ENCODE results near the gene ARAP3. TPM values are rescaled to one million over a fixed set of nuclear protein-coding genes. Genes with fewer than 3 reads are reported as not detected.

Gene ARAP3
- total RNA-seq, 2 donors from 2014 or later, result 5.6 to 12.5 TPM

DNA sequence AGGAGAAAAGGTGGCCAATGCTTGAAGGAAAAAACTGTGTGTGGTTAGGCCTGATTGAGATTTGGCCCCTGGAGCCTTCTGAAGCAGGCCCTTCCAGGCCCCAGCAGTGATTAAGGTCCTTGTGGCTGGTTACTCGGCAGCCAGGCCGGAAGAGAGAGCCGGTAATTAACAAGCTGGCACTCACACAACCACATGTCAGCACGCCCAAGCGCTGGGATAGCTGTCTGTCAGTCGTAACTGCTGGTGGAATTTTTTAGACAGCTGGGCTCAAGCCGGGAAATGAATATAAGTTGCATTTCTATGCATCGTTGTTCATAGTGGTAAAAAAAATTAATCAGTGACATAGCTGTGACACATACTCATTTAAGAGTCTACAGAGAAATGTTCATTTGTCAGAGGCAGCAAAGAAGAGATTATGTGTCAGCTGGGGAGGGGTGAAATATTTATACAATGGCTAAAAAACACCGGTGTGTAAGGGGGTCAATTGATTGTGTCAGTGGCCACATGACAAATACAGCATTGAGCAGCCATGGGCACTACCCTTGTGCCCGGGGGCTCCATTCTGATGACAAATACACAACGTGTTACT lies 13.7 kb upstream of the ARAP3 start:
- no peaks in the 10 kb centered on the region for H3K9me3 ChIP-seq
- H3K4me1 ChIP-seq, result peaks cover 0 to 20% of the 10 kb centered on the region in 2 donors
- H3K4me3 ChIP-seq, result no peak overlapping the region
- no peaks in the 10 kb centered on the region for H3K27me3 ChIP-seq
- TF ChIP-seq, protein P1, sequence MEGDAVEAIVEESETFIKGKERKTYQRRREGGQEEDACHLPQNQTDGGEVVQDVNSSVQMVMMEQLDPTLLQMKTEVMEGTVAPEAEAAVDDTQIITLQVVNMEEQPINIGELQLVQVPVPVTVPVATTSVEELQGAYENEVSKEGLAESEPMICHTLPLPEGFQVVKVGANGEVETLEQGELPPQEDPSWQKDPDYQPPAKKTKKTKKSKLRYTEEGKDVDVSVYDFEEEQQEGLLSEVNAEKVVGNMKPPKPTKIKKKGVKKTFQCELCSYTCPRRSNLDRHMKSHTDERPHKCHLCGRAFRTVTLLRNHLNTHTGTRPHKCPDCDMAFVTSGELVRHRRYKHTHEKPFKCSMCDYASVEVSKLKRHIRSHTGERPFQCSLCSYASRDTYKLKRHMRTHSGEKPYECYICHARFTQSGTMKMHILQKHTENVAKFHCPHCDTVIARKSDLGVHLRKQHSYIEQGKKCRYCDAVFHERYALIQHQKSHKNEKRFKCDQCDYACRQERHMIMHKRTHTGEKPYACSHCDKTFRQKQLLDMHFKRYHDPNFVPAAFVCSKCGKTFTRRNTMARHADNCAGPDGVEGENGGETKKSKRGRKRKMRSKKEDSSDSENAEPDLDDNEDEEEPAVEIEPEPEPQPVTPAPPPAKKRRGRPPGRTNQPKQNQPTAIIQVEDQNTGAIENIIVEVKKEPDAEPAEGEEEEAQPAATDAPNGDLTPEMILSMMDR (IDR thresholded peaks at IDR 0.05), result no peak
- no peak overlapping the region for H3K27ac ChIP-seq
- H3K36me3 ChIP-seq, result no peaks in the 10 kb centered on the region
- no peak for DNase-seq (ENCODE audit: low spot score)

DNA sequence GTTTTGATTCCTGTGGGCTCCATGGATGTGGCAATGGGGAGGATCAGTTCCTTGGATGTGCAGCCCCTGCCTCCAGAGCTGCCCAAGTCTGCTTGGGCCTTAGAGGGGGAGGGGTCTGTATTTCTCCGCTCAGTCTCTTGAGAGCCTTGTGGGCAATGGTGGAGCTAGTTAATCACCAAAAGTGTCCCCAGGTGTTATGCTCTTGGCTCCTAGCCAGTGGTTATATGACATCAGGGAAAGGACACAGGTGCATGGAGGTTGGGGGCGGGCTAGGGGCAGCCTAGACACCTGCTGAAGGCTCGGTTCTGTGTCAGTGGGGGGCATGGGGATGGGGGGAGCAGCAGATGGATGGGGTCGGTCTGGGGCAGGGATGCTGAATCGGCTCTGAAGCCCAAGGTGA lies 12.4 kb upstream of the ARAP3 start:
- no peak for DNase-seq (ENCODE audit: low spot score)
- Histone ChIP-seq H3K27me3 (no peaks in the 10 kb centered on the region), H3K27ac (no peak overlapping the region), H3K9me3 (no peaks in the 10 kb centered on the region), H3K4me1 (peaks cover 0 to 20% of the 10 kb centered on the region in 2 donors), H3K36me3 (no peaks in the 10 kb centered on the region), H3K4me3 (no peak overlapping the region)
- TF ChIP-seq, protein P1 (IDR thresholded peaks at IDR 0.05), result no peak

DNA sequence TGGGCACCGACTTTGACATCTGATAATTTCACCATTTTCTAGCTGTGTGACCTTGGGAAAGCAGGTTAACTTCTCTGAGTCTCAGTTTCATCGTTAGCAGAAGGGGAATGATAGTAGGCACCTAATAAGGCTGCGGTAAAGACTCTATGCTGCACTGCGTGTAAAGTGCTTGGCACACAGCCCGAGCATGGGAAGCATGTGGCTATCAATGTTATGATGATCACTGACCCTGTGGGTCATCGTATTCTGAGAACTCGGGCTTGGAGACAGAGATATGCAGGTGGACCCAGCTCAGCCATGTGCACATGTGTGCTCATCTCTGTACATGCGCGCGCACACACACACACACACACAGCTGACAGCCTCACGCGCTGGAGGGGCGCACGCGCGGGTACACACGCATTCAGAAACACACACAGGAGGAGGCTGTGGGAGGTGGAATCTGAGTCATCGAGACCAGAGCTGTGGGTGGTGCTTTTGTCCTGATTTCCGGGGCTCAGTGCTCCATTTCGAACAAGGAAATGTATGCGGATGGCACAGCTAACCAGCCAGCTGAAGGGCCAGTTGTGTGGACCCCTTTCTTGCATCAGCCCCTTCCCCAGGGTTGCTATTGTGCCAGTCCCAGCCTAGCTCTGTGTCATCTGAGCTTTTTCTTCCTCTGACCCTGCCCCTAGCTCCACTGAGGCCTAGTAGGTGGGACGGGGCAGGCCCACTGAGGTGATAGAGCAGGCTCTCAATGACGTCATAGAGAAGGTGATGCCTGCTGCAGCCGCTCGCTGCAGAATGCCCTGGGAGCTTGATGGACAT lies 11.1 kb upstream of the ARAP3 start:
- Histone ChIP-seq H3K27me3 (no peaks in the 10 kb centered on the region), H3K9me3 (no peaks in the 10 kb centered on the region), H3K4me3 (no peak overlapping the region), H3K36me3 (no peaks in the 10 kb centered on the region), H3K27ac (no peak overlapping the region), H3K4me1 (peaks cover 0 to 20% of the 10 kb centered on the region in 2 donors)
- DNase-seq (ENCODE audit: low spot score), result no peak
- TF ChIP-seq, protein P1 (IDR thresholded peaks at IDR 0.05), result no peak

DNA sequence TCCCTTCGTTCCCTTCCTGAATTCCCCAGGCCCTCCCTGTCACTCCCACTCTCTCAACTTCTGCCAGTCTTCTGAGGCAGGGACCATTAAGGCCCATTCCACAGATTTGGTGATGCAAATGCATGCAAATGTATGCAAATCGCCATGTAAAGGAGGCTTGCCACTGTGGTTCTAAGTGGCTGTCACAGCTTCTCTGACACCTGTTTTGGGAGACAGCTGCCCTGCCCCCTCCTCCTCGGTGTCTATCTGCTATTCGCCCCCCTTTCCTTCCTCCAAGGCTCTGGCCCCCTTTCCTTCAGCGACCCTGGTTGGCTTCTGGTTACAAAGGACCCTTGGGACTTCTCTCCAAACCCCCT lies 10.5 kb upstream of the ARAP3 start:
- H3K4me3 ChIP-seq, result peak overlapping the region; percentile 15 to 33
- H3K27ac ChIP-seq, result no peak overlapping the region
- peaks cover 0 to 20% of the 10 kb centered on the region in 2 donors for H3K4me1 ChIP-seq
- no peak for DNase-seq (ENCODE audit: low spot score)
- H3K27me3 ChIP-seq, result no peaks in the 10 kb centered on the region
- no peaks in the 10 kb centered on the region for H3K9me3 ChIP-seq
- H3K36me3 ChIP-seq, result no peaks in the 10 kb centered on the region
- TF ChIP-seq, protein P1 (IDR thresholded peaks at IDR 0.05), result no peak

DNA sequence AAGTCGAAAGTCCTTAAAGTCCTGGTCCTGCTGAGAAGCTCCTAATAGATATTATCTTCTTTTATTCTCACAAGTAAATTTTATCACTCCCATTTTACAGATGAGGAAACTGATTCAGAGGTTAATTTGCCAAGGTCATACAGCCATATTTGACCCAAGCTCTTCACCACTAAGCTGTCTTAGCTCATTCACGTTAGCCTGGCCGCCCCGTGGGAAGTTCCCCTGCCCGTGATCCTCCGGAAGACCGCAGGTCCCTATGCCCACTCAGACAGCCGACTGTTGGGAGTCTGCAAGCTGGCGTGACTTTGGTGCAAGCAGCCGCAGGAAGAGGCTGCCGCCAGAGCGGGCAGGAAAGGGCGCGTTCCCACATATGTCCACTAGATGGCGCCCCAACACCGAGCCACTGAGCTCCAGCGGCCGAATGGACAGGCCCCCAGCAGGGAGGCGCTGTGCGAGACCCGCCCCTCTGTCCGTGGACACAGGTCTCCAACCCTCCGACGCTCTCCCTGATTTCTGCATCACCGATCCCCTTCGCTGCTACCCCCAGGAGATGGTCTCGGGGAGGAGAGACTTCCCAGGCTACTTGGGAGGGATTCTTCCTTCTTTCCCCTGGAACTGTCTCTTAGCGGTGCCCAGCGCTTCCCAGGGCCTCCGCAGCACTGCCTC lies 10.0 kb upstream of the ARAP3 start:
- Histone ChIP-seq H3K27ac (no peak overlapping the region), H3K36me3 (no peaks in the 10 kb centered on the region), H3K27me3 (no peaks in the 10 kb centered on the region), H3K9me3 (no peaks in the 10 kb centered on the region), H3K4me3 (peak overlapping the region; percentile 15 to 33), H3K4me1 (peaks cover 0 to 20% of the 10 kb centered on the region in 2 donors)
- TF ChIP-seq, protein P1 (IDR thresholded peaks at IDR 0.05), result peak; percentile 95 to 100
- peak; percentile 86 for DNase-seq (ENCODE audit: low spot score)
